NCI-H2171 (cell line): ENCODE measurements around the gene INF2.

Experiments
- DNase-seq: peaks from one replicate; lab custom pipeline; 2025; lab: John Stamatoyannopoulos, UW

Gene INF2

GRCh38 chr14:104702673-104703072, 13.3 kb downstream of the INF2 start:
- DNase-seq = no peak

GRCh38 chr14:104703269-104703668, 13.9 kb downstream of the INF2 start:
- no peak for DNase-seq

- DNase-seq = no peak
These were observed 14.8 kb downstream of the INF2 start for GRCh38 chr14:104704252-104704651.

GRCh38 chr14:104705340-104706047, 16.1 kb downstream of the INF2 start:
- DNase-seq = no peak

- DNase-seq = no peak
These were observed 17.6 kb downstream of the INF2 start for GRCh38 chr14:104706733-104707607.

- no peak for DNase-seq
These were observed 18.5 kb downstream of the INF2 start for GRCh38 chr14:104707608-104708595.

GRCh38 chr14:104708606-104709268, 19.3 kb downstream of the INF2 start:
- peak; percentile 19 for DNase-seq

GRCh38 chr14:104709387-104710039, 20.1 kb downstream of the INF2 start:
- DNase-seq = no peak

GRCh38 chr14:104710071-104710735, 20.8 kb downstream of the INF2 start:
- DNase-seq = no peak

- no peak for DNase-seq
These were observed 23.7 kb downstream of the INF2 start for GRCh38 chr14:104712881-104713734.

GRCh38 chr14:104714066-104714465, 24.6 kb downstream of the INF2 start:
- DNase-seq = no peak

- DNase-seq = no peak
These were observed 25.3 kb downstream of the INF2 start for GRCh38 chr14:104714681-104715080.

- no peak for DNase-seq
These were observed 26.0 kb downstream of the INF2 start for GRCh38 chr14:104715416-104715815.

- no peak for DNase-seq
These were observed 26.5 kb downstream of the INF2 start for GRCh38 chr14:104715871-104716270.

- no peak for DNase-seq
These were observed 27.7 kb downstream of the INF2 start for GRCh38 chr14:104717137-104717536.

GRCh38 chr14:104717646-104718045, 28.2 kb downstream of the INF2 start:
- DNase-seq = no peak

- DNase-seq = no peak
These were observed 28.7 kb downstream of the INF2 start for GRCh38 chr14:104718147-104718546.

- no peak for DNase-seq
These were observed 29.5 kb downstream of the INF2 start for GRCh38 chr14:104718871-104719270.

- no peak for DNase-seq
These were observed 29.9 kb downstream of the INF2 start for GRCh38 chr14:104719343-104719742.
